Body of pancreas (tissue), 4 donors: Measurements from ENCODE around the gene CEP72. TPM values are rescaled to one million over a fixed set of nuclear protein-coding genes. Genes with fewer than 3 reads are reported as not detected.
A peak's percentile ranks its signal among the peaks of the same experiment; 100 is the strongest.

Experiments used
- ATAC-seq: fragments of 150-250 bp; one replicate; pipeline ENCODE4 v1.9.1; 2016
- DNase-seq, 4 donors: peaks; one replicate each; pipeline ENCODE4 v3.0.0-alpha.2; 2019
- H3K27ac ChIP-seq, 4 donors: fragments of 200-600 bp; sonication (generic); 1 replicate in 3 of 4; 2 replicates in 1 of 4; pipeline versions ENCODE4 v1.5.1 to v1.6.1; 2016 to 2019; ENCODE audit warnings: mild to moderate bottlenecking in 1 of 4, mixed read lengths in 1 of 4, moderate library complexity in 1 of 4
- H3K27me3 ChIP-seq, 2 donors: fragments of 200-600 bp; sonication (generic); one replicate each; pipeline ENCODE4 v1.6.0; 2016; ENCODE audit warnings: mild to moderate bottlenecking in 1 of 2
- H3K36me3 ChIP-seq, 2 donors: fragments of 200-600 bp; sonication (generic); replicated peaks in 1 of 2; 2 replicates each; pipeline ENCODE4 v1.5.1; 2016; ENCODE audit warnings: low read depth in 2 of 2; ENCODE audit not compliant: insufficient read depth in 1 of 2
- H3K4me1 ChIP-seq: fragments of 200-600 bp; sonication (generic); one replicate; pipeline ENCODE4 v1.6.0; 2016
- H3K4me3 ChIP-seq, 2 donors: fragments of 200-600 bp; sonication (generic); 1 replicate in 1 of 2; 2 replicates in 1 of 2; pipeline ENCODE4 v1.5.1; 2016 to 2019
- H3K9me3 ChIP-seq, 3 donors: fragments of 200-600 bp; sonication (generic); 1 replicate in 2 of 3; 2 replicates in 1 of 3; pipeline ENCODE4 v1.5.1; 2016
- POLR2A ChIP-seq, 3 donors: fragments of 450-650 bp; IDR thresholded peaks; one replicate each; pipeline ENCODE4 v1.6.1; 2016; ENCODE audit warnings: antibody characterized with exemption in 3 of 3, mild to moderate bottlenecking in 2 of 3
- WGBS, 2 donors: methylation state at CpG; one replicate each; pipeline ENCODE4 v1.1.5; 2017; 5-methylcytosine and 5-hydroxymethylcytosine counted together
- intact Hi-C: fragments of 100-400 bp; cut with DNase I; formaldehyde crosslinking; loops from one replicate; pipeline ENCODE4 v1.15.1; 2023
- total RNA-seq, 2 donors: library from RNA; depleted of rRNA; stranded (reverse); fragments of >200 nt; gene quantifications; one replicate each; pipeline ENCODE4 v1.1.0, GENCODE V29; 2016
- TF ChIP-seq, protein P1 (sequence below), 7 experiments: fragments of 450-650 bp in 4 of 7; fragments of 200-600 bp in 3 of 7; sonication (generic) in 3 of 7; IDR thresholded peaks; one replicate each; pipeline ENCODE4 v1.5.1; 2016 to 2019; ENCODE audit warnings: antibody characterized with exemption in 7 of 7

The CEP72 gene
- total RNA-seq, 2 donors from 2014 or later: 1.3 to 7.8 TPM

DNA sequence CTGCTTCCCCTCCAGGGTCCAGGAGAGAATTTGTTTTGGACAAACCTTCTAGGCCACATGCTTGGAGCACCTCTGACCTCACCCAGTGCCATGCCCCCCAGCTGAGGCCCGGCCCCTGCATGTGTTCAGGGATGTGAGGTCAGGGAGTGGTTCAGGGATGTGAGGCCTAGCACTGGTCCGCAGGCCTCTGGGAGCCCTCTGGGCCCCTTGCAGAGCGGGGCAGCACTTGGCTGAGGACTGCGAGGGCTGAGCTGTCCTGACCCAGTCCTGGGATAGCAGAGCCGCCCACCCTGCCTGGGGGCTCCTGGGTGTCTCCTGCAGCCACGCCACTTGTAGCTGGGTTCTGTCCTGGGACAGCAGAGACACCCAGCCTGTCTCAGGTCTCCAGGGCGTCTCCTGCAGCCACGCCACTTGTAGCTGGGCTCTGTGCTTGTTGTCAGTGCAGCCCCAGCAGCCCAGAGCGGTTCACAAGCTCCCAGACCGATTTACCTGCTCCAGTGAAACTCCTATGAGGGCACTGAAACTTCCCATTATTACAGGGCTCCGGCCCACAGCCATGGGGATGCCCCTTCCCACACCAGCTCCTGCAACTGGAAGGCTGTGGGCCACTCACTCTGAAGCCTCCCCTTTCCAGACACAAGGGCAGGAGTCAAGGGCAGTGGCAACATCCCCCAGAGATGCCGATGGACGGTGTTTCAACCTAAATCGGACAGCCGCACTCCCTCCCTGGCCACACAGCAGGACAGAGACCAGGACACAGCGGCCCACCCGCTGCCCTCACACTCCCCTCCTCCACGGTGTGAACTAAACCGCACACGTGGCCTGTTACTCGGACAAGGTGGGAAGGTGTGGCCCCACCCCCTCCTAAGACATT is 5.4 kb upstream of the CEP72 start:
- Histone ChIP-seq H3K27ac (no peak overlapping the region), H3K36me3 (no peaks in the 10 kb centered on the region), H3K27me3 (no peaks in the 10 kb centered on the region), H3K9me3 (no peaks in the 10 kb centered on the region), H3K4me1 (peaks cover 9% of the 10 kb centered on the region), H3K4me3 (no peak overlapping the region)
- no peak for ATAC-seq
- WGBS, 2 donors: 71 to 83% methylated on average over 8 to 21 of the region's 21 CpGs
- DNase-seq: peak in 1 of 4 donors; percentile 2
- intact Hi-C loops: loop anchor here (10.0 kb wide), 1 partner anchor 132 kb away; no protein-coding TSS in a partner anchor
- no peak for TF ChIP-seq POLR2A (IDR thresholded peaks at IDR 0.05)
- TF ChIP-seq, protein P1, sequence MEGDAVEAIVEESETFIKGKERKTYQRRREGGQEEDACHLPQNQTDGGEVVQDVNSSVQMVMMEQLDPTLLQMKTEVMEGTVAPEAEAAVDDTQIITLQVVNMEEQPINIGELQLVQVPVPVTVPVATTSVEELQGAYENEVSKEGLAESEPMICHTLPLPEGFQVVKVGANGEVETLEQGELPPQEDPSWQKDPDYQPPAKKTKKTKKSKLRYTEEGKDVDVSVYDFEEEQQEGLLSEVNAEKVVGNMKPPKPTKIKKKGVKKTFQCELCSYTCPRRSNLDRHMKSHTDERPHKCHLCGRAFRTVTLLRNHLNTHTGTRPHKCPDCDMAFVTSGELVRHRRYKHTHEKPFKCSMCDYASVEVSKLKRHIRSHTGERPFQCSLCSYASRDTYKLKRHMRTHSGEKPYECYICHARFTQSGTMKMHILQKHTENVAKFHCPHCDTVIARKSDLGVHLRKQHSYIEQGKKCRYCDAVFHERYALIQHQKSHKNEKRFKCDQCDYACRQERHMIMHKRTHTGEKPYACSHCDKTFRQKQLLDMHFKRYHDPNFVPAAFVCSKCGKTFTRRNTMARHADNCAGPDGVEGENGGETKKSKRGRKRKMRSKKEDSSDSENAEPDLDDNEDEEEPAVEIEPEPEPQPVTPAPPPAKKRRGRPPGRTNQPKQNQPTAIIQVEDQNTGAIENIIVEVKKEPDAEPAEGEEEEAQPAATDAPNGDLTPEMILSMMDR (IDR thresholded peaks at IDR 0.05): no peak

DNA sequence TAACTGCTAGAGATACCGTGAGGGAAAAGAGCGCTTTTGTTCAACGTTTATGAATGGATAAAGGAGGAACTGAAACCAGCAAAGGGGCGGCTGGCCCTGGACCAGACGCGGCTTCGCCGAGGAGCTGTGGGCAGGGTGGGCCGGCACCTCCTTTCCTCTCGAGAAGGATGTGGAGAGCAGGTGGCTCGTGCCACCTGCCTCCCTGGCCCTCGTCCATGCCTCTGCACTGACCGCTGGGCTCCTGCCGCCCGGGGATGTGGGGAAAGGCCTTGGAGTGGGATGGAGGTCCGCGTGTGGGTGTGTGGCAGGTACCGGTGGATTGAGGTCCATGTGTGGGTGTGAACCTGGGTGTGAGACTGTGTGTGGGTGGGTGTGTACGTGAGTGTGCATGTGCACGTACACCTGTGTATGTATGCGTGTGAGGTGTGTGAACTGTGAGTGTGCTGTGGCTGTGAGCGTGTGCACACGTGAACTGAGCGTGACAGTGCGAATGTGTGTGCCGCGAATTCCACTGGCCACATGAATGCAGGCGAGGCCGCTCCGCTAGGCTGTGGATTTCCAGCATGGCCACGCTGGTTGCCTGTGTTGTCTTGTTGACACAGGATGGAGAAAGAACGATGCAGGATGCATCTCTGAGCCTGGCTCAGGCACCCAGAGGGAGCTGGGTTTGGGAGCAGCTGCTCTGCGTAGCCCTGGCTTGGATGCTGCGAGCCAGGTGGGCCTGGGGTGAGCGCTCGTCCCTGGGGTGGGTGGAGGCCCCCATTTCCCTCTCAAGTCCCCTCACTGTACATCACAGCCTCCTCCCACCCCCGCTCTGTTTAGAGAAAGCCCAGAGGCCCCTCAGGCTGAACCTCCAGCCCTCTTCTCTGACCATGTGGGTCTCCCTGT is 4.4 kb upstream of the CEP72 start:
- H3K9me3 ChIP-seq: no peaks in the 10 kb centered on the region
- ATAC-seq: no peak
- H3K36me3 ChIP-seq: no peaks in the 10 kb centered on the region
- H3K4me3 ChIP-seq: no peak overlapping the region
- peak in 2 of 4 donors; percentile 16 to 17 for DNase-seq
- intact Hi-C loops: loop anchor here (10.0 kb wide), 1 partner anchor 133 kb away; no protein-coding TSS in a partner anchor
- no peak overlapping the region for H3K27ac ChIP-seq
- TF ChIP-seq, protein P1 (IDR thresholded peaks at IDR 0.05): no peak
- TF ChIP-seq POLR2A (IDR thresholded peaks at IDR 0.05): no peak
- peaks cover 9% of the 10 kb centered on the region for H3K4me1 ChIP-seq
- no peaks in the 10 kb centered on the region for H3K27me3 ChIP-seq
- 46 to 48% methylated on average over 36 to 37 of the region's 37 CpGs for WGBS, 2 donors

DNA sequence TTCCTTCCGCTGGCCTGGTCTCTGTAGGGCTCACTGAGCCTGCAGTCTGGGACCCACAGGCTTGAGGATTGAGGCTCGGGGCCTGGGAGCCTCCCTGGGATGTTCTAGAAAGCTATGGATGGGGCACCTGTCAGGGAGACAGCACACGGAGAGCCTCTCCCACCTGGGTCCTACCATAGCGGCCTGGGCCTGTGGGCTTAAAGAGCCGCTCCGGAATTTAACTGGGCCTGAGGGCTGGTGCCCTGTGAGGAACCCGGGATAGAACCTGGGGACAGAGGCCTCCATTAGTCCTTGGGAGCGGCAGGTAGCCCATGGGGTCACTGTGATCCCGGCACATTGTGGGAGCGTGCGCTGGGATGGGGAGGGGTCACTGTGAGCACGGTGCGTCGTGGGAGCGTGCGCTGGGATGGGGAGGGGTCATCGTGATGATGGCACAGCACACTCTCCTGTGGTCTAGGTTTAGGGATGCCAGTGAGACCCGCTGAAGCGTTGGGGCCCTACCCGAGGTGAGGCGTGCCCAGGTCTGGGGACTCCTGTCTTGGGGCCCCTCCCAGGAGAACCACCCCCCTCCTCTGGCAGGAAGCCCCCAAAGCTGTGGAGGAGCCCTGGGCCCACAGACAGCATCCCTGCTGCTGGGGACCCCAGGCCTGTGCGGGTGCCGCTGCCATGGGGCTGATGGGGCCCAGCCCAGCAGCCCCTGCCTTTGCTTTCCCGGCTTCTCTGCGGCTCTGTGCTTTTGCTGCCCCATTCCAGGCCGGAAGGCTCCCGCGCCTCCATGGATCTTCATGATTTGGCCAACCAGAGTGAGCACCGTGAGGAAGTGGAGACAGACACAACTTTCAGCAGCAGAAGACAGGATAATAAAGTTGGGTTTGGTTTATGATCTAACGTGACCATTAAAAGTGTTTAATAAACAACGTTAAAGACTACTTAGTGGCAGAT is 3.4 kb upstream of the CEP72 start:
- Histone ChIP-seq H3K36me3 (no peaks in the 10 kb centered on the region), H3K27me3 (no peaks in the 10 kb centered on the region), H3K9me3 (no peaks in the 10 kb centered on the region), H3K27ac (no peak overlapping the region), H3K4me3 (no peak overlapping the region), H3K4me1 (peaks cover 14% of the 10 kb centered on the region)
- DNase-seq (peak in 2 of 4 donors; percentile 3 to 9), ATAC-seq (no peak)
- TF ChIP-seq, protein P1 (IDR thresholded peaks at IDR 0.05): no peak
- TF ChIP-seq POLR2A (IDR thresholded peaks at IDR 0.05): no peak
- intact Hi-C loops: loop anchor here (10.0 kb wide), 1 partner anchor 134 kb away; no protein-coding TSS in a partner anchor
- 85 to 87% methylated on average over 20 to 31 of the region's 31 CpGs for WGBS, 2 donors

DNA sequence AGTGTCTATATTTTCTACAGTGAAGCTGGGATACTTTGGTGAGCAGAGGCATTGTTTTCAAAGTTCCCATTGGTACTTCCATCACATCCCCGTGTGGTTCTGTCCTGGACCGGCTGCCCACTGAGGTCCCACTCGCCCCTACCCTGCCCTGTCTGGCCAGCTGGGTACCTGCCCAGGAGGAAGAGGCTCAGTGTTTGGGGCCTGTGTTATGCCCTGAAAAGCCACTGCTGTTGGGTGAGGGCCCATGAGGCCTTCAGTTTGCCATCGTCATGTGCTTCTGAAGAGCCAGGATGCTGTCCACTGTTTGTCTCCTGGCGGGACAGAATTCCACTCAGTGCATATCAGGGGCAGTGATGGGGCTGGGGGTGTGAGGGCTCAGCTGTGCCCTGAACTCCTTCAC is 2.6 kb upstream of the CEP72 start:
- intact Hi-C loops: loop anchor here (10.0 kb wide), 1 partner anchor 135 kb away; no protein-coding TSS in a partner anchor
- Histone ChIP-seq H3K9me3 (no peaks in the 10 kb centered on the region), H3K27me3 (no peaks in the 10 kb centered on the region), H3K27ac (no peak overlapping the region), H3K4me1 (peaks cover 14% of the 10 kb centered on the region), H3K4me3 (no peak overlapping the region), H3K36me3 (no peaks in the 10 kb centered on the region)
- 79 to 100% methylated on average over 3 to 5 of the region's 5 CpGs for WGBS, 2 donors
- ATAC-seq (no peak), DNase-seq (peak in 2 of 4 donors; percentile 3 to 4)
- no peak for TF ChIP-seq POLR2A (IDR thresholded peaks at IDR 0.05)
- TF ChIP-seq, protein P1 (IDR thresholded peaks at IDR 0.05): no peak
